GM12891 (cell line): ENCODE measurements around the gene PEAK1.

Experiments used
- DNase-seq: peaks from one replicate; pipeline ENCODE4 v3.0.0; 2011; ENCODE audit warnings: low spot score; ENCODE audit not compliant: insufficient read length
- FAIRE-seq: peaks from 2 replicates; lab custom pipeline; 2011; peaks lifted over from hg19 to GRCh38; lab: Jason Lieb, UNC
- PAX5 ChIP-seq: IDR thresholded peaks from 2 replicates; pipeline ENCODE4 v1.6.1; 2011; ENCODE audit warnings: low read length, moderate library complexity, mild to moderate bottlenecking; ENCODE audit not compliant: insufficient read depth, severe bottlenecking
- POLR2A ChIP-seq: IDR thresholded peaks from 2 replicates; pipeline ENCODE4 v1.6.1; 2011; ENCODE audit warnings: low read depth, low read length, control low read depth
- POLR2AphosphoS5 ChIP-seq: IDR thresholded peaks from 2 replicates; pipeline ENCODE4 v1.6.1; 2011; ENCODE audit warnings: low read depth, low read length, control low read depth
- POU2F2 ChIP-seq: IDR thresholded peaks from 2 replicates; pipeline ENCODE4 v1.6.1; 2011; ENCODE audit warnings: low read depth, mild to moderate bottlenecking, control low read depth, low read length, moderate library complexity
- SPI1 ChIP-seq: IDR thresholded peaks from 2 replicates; pipeline ENCODE4 v1.6.1; 2011; ENCODE audit warnings: low read depth, low read length, control low read depth
- TAF1 ChIP-seq: IDR thresholded peaks from 2 replicates; pipeline ENCODE4 v1.6.1; 2011; ENCODE audit warnings: low read depth, low read length, control low read depth

PEAK1 gene

DNA sequence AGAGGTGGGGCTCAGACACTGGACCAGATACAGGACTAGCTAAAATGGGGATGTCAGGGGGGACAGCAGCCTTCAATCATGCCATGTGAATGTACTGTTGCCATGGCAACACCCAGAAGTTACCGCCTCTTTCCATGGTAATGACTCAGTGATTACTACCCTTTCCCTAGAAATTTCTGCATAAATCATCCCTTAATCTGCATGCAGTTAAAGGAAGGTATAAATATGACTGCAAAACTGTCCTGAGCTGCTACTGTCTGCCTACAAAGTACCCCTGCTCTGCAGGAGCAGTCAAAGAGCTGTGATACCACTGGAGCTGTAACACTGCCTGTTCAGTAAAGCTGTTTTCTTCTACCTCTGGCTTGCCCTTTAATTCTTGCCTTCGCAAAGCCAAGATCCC, 168.2 kb downstream of the PEAK1 start:
- TF ChIP-seq POU2F2 (no peak), POLR2AphosphoS5 (no peak)
- FAIRE-seq (no peak), DNase-seq (no peak)

DNA sequence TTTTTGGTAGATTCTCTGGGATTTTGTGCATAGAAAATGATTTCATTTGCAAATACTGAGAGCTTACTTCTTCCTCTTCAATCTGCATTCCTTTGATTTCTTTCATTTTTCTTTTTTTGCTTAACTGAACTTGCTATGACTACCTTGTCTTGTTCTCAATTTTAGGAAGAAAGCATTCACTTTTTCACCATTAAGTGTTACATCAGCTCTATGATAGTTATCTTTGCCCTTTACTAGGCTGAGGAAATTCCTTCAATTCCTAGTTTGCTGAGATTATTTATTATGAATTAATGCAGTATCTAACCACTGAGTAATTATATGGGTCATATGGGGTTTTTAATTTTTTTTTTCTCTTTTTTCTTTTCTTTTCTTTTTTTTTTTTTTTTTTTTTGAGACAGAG, 172.8 kb downstream of the PEAK1 start:
- FAIRE-seq (no peak), DNase-seq (no peak)
- TF ChIP-seq POU2F2 (no peak), POLR2A (no peak), SPI1 (no peak)

DNA sequence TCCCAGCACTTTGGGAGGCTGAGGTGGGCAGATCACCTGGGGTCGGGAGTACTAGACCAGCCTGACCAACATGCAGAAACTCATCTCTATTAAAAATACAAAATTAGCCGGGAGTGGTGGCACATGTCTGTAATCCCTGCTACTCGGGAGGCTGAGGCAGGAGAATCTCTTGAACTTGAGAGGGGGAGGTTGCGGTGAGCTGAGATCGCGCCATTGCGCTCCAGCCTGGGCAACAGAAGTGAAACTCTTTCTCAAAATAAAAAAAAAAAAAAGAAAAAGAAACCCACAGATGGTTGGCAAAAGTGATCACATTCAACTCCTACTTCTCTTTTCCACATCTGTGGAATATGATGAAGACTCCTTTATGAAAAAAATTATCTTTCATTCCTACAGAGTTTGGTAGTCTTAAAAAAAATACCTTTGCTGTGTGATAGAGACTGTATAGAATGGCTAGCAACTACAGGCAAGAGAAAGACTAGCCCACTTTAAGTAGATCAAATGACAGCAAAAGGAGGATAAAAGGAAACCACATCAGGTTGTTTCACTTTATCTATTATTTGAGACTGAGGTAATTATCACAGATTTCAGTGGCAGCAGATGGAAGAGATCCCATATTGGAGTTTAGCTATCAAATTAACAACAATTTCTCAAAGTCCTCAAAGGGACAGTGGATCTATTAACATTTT, 176.0 kb downstream of the PEAK1 start:
- no peak for TF ChIP-seq TAF1
- no peak for TF ChIP-seq POU2F2
- TF ChIP-seq POLR2A, result no peak
- no peak for TF ChIP-seq PAX5
- TF ChIP-seq POLR2AphosphoS5, result no peak
- no peak for TF ChIP-seq SPI1
- FAIRE-seq, result no peak
- DNase-seq, result no peak

DNA sequence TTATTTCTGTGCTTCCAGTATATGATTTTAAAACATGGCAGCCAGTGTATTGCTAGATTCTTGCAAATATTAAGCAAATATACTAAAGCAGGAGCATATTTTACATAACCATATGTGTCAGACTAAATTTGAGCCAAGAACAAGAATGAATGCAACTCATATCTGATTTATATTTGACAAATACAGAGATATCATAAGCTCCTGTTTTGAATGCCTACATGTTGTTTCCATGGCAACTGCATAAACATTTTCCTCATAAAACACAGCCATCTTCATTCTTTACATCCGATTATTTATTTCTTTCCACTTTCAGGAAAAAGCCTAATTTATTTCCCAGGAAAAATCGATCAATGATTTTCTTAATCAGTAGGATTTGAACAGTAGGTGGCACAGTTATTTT, 176.8 kb downstream of the PEAK1 start:
- DNase-seq, result no peak
- FAIRE-seq, result no peak
- TF ChIP-seq POU2F2 (no peak), POLR2AphosphoS5 (no peak), SPI1 (no peak), PAX5 (no peak), POLR2A (no peak), TAF1 (no peak)

DNA sequence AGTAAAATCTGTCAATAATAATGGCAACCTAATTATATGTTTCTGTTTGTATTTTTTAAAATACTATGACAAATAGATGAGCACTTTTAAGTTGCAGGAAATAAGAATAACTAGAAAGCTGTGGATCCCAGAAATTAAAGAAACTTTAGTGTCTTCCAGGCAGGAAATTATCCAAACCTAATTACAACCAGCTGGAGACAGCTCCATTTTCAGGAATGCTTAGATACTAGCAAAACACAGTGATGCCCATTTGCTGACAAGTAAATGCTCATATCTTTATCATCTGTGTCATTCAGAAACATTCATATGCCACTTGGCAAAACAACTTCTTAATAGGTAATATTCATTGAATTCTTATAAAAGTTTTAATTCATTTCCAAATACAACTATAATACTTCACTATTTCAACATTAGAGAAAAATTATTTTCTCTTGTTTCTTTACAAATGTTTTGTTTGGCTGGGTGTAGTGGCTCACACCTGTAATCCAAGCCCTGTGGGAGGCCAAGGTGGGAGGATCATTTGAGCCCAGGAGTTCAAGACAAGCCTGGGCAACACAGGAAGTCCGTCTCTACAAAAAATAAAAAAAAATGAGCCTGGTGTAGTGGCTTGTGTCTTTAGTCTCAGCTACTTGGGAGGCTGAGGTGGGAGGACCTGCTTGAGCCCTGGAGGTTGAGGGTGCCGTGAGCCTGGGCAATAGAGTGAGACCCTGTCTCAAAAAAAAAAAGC, 179.9 kb downstream of the PEAK1 start:
- FAIRE-seq, result no peak
- TF ChIP-seq POU2F2 (no peak), POLR2A (no peak), SPI1 (no peak), POLR2AphosphoS5 (no peak), PAX5 (no peak), TAF1 (no peak)
- no peak for DNase-seq

DNA sequence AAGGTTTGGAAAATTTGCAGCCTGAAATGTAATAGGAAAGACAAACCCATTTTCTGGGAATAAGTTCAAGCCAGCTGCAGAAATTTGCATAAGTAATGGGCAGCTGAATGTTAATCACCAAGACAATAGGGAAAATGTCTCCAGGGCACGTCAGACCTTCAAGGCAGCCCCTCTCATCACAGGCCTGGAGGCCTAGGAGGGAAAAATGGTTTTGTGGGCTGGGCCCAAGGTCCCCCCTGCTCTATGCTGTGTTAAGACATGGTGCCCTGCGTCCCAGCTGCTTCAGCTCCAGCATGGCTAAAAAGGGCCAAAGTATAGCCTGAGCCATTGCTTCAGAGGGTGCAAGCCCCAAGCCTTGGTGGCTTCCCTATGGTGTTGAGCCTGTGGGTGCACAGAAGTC, 184.3 kb downstream of the PEAK1 start:
- DNase-seq, result no peak
- no peak for FAIRE-seq
- no peak for TF ChIP-seq POLR2A
- no peak for TF ChIP-seq POLR2AphosphoS5
- TF ChIP-seq PAX5, result no peak
- no peak for TF ChIP-seq SPI1
- TF ChIP-seq TAF1, result no peak
- TF ChIP-seq POU2F2, result no peak

DNA sequence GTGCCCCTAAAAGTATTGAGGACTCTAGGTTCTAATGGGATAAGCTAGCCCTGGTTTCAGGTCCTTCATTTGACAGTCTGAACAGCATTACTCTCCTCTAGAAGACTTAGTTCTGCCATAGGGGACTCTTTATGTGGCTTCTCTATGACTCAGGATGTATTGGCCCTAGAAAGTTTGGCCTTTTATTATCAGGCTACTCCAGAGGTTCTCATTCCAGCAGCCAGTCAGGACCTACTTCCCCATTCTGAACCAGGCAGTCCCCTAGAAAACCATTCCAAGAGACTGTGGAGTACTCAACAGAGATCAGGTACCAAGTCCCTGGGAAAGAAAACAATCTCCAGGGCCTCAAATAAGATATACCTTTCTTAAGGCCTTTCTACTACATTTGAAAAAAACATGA, 191.1 kb downstream of the PEAK1 start:
- DNase-seq (no peak), FAIRE-seq (no peak)
- TF ChIP-seq POU2F2, result no peak
- no peak for TF ChIP-seq TAF1
- TF ChIP-seq POLR2A, result no peak
- TF ChIP-seq PAX5, result no peak
- no peak for TF ChIP-seq SPI1
- no peak for TF ChIP-seq POLR2AphosphoS5

DNA sequence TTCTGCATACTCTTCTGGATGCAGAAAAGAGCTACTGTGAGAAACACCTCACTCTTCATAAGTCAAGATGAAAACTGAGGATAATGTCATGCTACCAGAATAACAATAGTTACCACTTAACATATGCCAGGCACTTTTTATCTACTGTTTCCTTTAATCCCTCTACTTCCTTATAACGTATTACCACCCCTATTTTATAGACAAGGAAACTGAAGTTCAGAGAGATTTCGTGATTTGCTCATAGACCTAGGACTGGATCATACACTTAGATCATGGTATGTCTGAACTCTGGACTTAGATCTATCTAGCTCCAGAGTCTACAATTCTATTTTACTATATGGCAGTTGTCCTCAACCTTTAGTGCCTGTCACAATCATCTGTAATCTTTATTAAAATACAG, 193.3 kb downstream of the PEAK1 start:
- FAIRE-seq (peak; percentile 43), DNase-seq (no peak)
- no peak for TF ChIP-seq POU2F2
- TF ChIP-seq POLR2A, result no peak
- no peak for TF ChIP-seq TAF1
- no peak for TF ChIP-seq PAX5
- no peak for TF ChIP-seq SPI1
- TF ChIP-seq POLR2AphosphoS5, result no peak

DNA sequence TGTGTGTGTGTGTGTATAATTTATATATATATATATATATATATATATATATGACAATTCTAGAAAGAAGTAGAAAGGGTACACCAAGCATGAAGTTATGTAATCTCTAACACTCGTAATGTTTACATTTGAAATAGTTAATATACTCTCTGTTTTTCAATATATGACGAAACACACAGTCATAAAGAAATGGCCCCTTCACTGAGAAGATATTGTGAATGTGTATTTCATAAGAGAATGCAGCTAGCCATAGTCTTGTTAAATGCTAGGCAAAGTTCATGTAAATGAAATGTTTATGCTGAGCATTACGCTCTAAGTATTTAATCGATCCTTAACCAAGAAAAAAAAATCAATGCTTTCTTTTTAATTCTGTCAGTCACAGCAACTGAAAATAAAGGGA, 194.3 kb downstream of the PEAK1 start:
- no peak for DNase-seq
- FAIRE-seq, result no peak
- TF ChIP-seq TAF1 (no peak), POLR2A (no peak), SPI1 (no peak), POLR2AphosphoS5 (no peak), POU2F2 (no peak), PAX5 (no peak)

DNA sequence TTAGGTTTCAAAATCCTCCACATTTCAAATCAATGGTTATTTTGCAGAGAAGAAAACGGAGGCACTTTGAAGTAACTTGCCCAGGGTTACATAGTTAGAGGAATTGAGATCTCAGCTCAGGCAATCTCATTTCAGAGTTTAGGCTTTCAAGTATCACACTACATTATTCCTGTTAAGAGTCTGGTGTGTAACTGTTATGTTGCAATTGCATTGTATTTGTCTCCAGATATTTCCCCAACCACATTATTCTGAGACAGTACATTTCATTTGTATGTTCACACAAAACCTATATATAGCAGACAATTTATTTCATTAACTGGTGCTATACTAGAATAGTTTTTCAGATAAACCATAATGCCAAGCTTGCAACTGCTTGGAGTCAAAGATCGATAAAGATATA, 194.8 kb downstream of the PEAK1 start:
- no peak for TF ChIP-seq TAF1
- TF ChIP-seq POLR2A, result no peak
- no peak for TF ChIP-seq POLR2AphosphoS5
- TF ChIP-seq PAX5, result no peak
- no peak for TF ChIP-seq POU2F2
- TF ChIP-seq SPI1, result no peak
- FAIRE-seq (peak; percentile 5), DNase-seq (no peak)
